GM21786 (cell line): ENCODE measurements around the gene DUS2.
"Not testable (repeated sequence)": the region's sequence is repeated elsewhere in the genome, so short reads cannot be mapped to it uniquely, and the experiment has no call there.

Source experiments
- ATAC-seq: cut with Tn5 transposase; IDR thresholded peaks from one replicate; pipeline ENCODE4 v1.9.1; 2021; ENCODE audit not compliant: unreplicated experiment

DUS2 gene

DNA sequence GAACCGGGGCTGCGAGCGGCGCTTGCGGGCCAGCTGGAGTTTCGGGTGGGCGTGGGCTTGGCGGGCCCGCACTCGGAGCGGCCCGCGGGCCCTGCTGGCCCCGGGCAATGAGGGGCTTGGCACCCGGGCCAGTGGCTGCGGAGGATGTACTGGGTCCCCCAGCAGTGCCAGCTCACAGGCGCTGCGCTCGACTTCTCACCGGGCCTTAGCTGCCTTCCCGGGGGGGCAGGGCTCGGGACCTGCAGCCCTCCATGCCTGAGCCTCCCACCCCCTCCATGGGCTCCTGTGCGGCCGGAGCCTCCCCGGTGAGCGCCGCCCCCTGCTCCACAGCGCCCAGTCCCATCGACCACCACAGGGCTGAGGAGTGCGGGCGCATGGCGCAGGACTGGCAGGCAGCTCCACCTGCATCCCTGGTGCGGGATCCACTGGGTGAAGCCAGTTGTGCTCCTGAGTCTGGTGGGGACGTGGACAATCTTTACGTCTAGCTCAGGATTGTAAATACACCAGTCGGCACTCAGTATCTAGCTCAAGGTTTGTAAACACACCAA is 24.8 kb upstream of the DUS2 start:
- not testable (repeated sequence) for ATAC-seq

GRCh38 chr16:67998779-67999688 is 24.1 kb upstream of the DUS2 start, which contains the start of gene DPEP2:
Gene DPEP2, minus strand, starts transcription at chr16:67999484. Its CDS starts 6,272 bp downstream, at chr16:67993212.
- not testable (repeated sequence) for ATAC-seq

DNA sequence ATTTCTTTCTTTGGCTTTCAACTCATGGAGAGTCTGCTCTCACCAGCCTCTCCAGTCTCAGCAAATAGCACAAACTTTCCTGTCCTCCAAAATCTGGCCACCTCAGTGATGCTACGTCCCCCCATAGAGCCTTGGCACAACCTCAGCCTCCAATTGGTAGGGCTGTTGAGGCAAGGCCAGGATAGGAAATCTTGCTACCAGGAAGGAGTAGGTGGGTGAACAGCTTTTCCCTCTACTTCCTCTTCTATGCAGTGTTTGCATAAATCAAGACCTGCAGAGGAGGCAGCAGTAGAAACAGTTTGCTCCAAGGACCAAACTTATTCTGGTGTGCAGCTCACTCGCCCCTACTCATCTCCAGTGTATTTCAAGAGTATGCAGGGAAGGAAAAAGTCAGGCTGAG is 23.1 kb upstream of the DUS2 start:
- no peak for ATAC-seq

DNA sequence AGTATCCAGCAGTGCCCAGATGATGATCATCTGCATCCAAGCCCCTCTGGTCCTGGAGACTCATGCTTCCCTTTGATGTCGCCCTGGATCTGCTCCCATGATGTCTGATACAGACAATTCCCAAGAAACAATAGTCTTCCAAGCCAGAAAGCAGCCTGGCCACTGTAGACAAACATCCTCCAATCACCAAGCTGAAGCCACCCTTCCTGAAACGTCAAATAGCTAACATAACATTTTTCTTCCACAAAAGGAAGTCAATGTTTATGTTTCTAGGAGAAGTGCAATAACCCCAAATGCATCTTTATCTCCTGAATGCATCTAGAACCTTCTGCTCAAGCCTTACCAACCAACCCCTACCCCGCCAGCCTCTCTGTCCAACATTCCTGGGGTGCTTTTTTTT is 22.6 kb upstream of the DUS2 start:
- no peak for ATAC-seq

DNA sequence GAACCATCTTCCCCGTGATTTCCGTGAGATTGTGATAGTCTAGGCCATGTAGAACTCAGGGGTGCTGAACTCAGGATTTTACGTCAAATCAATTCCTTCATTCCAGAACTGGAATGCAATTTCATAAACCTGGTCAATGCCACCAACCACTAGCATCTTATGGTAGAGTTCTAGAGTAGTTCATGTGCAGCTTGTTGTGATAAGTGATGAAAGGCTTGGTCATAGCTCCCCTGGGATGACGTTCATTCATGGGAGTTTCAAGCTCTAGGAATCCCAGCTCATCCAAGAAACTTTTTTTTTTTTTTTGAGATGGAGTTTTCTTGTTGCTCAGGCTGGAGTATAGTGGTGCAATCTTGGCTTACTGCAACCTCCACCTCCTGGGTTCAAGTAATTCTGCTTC is 20.1 kb upstream of the DUS2 start:
- no peak for ATAC-seq

GRCh38 chr16:68005211-68005610 is 17.9 kb upstream of the DUS2 start:
- no peak for ATAC-seq

DNA sequence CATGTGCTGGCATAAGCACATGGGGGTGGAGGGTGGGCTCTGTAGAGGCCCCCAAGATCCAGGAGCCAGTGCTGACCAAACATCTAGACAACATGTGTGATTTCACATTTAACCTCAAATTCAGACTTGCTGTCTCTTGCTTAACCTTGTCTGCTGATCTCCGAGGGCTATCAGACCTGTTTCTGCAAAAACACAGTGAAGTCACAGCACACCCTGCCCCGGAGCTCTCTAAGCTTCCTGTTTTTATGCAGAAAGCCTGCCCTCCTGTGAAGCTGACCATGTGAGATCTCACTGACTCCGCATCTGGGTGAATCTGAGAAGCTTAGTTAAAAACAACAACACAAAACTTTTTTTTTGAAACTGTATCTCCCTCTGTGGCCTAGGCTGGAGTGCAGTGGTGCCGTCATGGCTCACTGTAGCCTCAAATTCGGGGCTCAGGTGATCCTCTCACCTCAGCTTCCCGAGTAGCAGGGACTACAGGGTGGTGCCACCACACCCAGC is 17.2 kb upstream of the DUS2 start:
- no peak for ATAC-seq

DNA sequence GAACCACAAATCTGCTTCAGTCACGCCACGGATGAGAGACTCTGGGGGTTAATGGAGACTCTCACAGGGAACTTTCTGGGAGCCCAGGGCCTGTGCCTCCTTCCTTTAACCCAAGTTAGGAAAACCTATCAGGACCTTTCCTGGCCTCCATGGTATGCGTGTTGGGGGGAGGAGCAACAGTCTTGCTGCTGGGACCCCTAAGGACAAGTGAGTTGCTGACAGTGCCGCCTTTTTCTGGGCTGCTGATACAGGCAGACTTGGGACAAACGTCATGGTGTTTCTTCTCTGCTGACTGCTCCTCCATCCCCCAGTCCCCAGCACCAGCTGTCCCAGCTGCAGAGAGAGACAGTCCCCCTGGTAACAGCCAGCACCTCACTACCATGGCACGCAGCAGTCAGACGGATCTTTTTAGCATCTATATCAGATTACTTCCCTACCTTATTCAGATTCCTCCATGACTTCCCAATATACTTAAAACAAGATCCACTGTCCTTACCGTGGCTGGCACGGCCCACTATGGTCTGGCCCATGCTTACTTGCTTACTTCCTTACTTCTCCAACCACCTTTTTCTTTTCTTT is 13.8 kb upstream of the DUS2 start:
- no peak for ATAC-seq

- not testable (repeated sequence) for ATAC-seq
These were observed 13.2 kb upstream of the DUS2 start for GRCh38 chr16:68009872-68010271.

- ATAC-seq, result no peak
These were observed 9.6 kb upstream of the DUS2 start for GRCh38 chr16:68013440-68013839.

GRCh38 chr16:68015681-68016080 is 7.4 kb upstream of the DUS2 start, which contains the start of gene DPEP2NB:
Gene DPEP2NB, minus strand, starts transcription at chr16:68015911. Its CDS starts 141 bp downstream, at chr16:68015770.
- ATAC-seq, result no peak

- no peak for ATAC-seq
These were observed 3.9 kb upstream of the DUS2 start for GRCh38 chr16:68019167-68019680.

DNA sequence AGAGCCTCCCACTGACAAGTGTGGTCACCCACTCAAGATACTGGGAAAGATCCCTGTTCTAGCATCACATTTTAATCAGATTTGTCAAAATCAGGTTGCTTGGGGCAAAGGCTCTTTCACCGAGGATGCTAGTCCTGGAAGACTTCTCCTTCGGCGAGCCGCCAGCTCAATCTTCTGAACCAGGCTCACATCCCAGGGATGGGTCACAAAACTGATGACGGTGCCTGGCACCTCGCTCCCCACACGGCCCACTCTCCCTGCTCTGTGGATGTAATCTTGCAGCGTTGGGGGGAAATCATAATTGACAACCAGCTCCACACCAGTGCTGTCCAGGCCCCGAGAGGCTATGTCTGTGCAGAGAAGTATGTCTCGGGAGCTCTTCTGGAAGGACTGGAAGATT is 1.6 kb upstream of the DUS2 start:
- no peak for ATAC-seq

- ATAC-seq, result no peak
These were observed 781 bp upstream of the DUS2 start for GRCh38 chr16:68022278-68022727.

DNA sequence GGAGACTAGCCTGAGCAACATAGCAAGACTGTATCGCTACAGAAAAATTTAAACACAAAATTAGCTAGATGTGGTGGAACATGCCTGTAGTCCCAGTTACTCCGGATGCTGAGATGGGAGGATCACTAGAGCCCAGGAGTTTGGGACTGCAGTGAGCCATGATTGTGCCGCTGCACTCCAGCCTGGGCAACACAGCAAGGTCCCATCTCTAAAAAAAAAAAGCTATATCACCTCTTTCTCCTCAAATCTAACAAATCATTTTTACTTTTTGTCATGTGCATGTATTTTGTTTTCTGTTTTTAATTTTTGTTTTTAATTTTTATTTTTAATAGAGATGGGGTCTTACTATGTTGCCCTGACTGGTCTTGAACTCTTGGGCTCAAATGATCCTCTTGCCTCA is 5.9 kb downstream of the DUS2 start:
- no peak for ATAC-seq

DNA sequence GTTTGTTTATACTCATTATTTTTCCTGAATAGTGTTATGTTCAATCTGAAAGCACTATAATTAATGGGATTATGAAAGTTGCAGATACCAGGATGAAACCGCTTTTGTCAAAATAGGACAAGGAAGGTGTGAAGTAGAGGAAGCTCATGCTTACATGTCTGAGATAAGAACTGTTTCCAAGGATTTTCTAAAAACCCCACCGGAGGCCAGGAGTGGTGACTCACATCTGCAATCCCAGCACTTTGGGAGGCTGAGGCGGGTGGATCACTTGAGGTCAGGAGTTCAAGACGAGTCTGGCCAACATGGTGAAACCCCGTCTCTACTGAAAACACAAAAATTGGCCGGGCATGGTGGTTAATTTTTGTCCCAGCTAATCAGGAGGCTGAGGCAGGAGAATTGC is 7.0 kb downstream of the DUS2 start:
- not testable (repeated sequence) for ATAC-seq

GRCh38 chr16:68031951-68032350 is 8.9 kb downstream of the DUS2 start:
- ATAC-seq, result no peak

DNA sequence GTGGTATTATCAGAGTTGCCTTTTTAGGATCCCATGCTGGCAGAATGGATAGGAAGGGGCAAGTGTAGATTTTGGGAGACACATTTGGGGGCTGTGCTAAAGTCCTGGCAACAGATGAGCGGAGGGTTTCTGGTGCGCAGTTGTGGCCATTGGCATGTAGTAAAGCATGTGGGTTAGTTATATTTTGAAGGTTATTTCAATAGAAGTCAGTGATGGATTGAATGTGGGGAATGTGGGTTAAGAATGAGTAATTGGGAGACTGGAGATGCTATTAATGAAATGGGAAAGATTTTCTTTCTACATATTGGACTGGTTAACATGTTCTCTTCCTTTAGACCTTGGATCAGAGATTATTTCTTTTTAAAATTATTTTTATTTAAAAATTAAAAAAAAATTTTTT is 10.0 kb downstream of the DUS2 start:
- no peak for ATAC-seq

GRCh38 chr16:68035227-68035626 is 12.1 kb downstream of the DUS2 start:
- ATAC-seq, result no peak

GRCh38 chr16:68037841-68038597 is 14.9 kb downstream of the DUS2 start:
- no peak for ATAC-seq
